ENCODE results near the gene DDR2.
"Not testable (repeated sequence)": the region's sequence is repeated elsewhere in the genome, so short reads cannot be mapped to it uniquely, and the experiment has no call there.

The DDR2 gene

GRCh38 chr1:162724583-162725120 is 92.4 kb downstream of the DDR2 start:
- DNase-seq (ENCODE audit: low read depth), result no peak

GRCh38 chr1:162725301-162725837 is 93.1 kb downstream of the DDR2 start:
- DNase-seq (ENCODE audit: low read depth), result no peak

- DNase-seq (ENCODE audit: low read depth), result no peak
These were observed 94.3 kb downstream of the DDR2 start for GRCh38 chr1:162726555-162726954.

GRCh38 chr1:162727493-162727892 is 95.2 kb downstream of the DDR2 start:
- DNase-seq (ENCODE audit: low read depth), result not testable (repeated sequence)

- no peak for DNase-seq (ENCODE audit: low read depth)
These were observed 96.3 kb downstream of the DDR2 start for GRCh38 chr1:162728573-162728972.

GRCh38 chr1:162729195-162729774 is 97.0 kb downstream of the DDR2 start:
- DNase-seq (ENCODE audit: low read depth), result not testable (repeated sequence)

GRCh38 chr1:162732094-162732493 is 99.8 kb downstream of the DDR2 start:
- no peak for DNase-seq (ENCODE audit: low read depth)

- DNase-seq (ENCODE audit: low read depth), result no peak
These were observed 100.5 kb downstream of the DDR2 start for GRCh38 chr1:162732566-162733335.

- DNase-seq (ENCODE audit: low read depth), result no peak
These were observed 101.0 kb downstream of the DDR2 start for GRCh38 chr1:162733336-162733590.

- DNase-seq (ENCODE audit: low read depth), result no peak
These were observed 101.8 kb downstream of the DDR2 start for GRCh38 chr1:162734047-162734446.

- no peak for DNase-seq (ENCODE audit: low read depth)
These were observed 103.9 kb downstream of the DDR2 start for GRCh38 chr1:162736184-162736583.

GRCh38 chr1:162736633-162737067 is 104.4 kb downstream of the DDR2 start:
- DNase-seq (ENCODE audit: low read depth), result no peak

- DNase-seq (ENCODE audit: low read depth), result no peak
These were observed 108.5 kb downstream of the DDR2 start for GRCh38 chr1:162740755-162741154.

GRCh38 chr1:162741574-162741973 is 109.3 kb downstream of the DDR2 start:
- no peak for DNase-seq (ENCODE audit: low read depth)

- DNase-seq (ENCODE audit: low read depth), result not testable (repeated sequence)
These were observed 114.1 kb downstream of the DDR2 start for GRCh38 chr1:162746264-162746942.

- DNase-seq (ENCODE audit: low read depth), result no peak
These were observed 120.9 kb downstream of the DDR2 start for GRCh38 chr1:162753001-162753658.

GRCh38 chr1:162753998-162754585 is 121.8 kb downstream of the DDR2 start:
- no peak for DNase-seq (ENCODE audit: low read depth)

GRCh38 chr1:162755306-162755705 is 123.0 kb downstream of the DDR2 start:
- DNase-seq (ENCODE audit: low read depth), result no peak

- no peak for DNase-seq (ENCODE audit: low read depth)
These were observed 124.3 kb downstream of the DDR2 start for GRCh38 chr1:162756523-162756922.

GRCh38 chr1:162757476-162757875 is 125.2 kb downstream of the DDR2 start:
- no peak for DNase-seq (ENCODE audit: low read depth)

- DNase-seq (ENCODE audit: low read depth), result no peak
These were observed 133.5 kb downstream of the DDR2 start for GRCh38 chr1:162765788-162766187.

- no peak for DNase-seq (ENCODE audit: low read depth)
These were observed 140.4 kb downstream of the DDR2 start for GRCh38 chr1:162772571-162773154.

All from stimulated activated CD8-positive, alpha-beta memory T cell treated with anti-CD3 and anti-CD28 coated beads, Interleukin-12 subunit alpha, Interleukin-12 subunit beta, amount 100 ng/mL, for 4 hours (primary cell).